ENCODE results near the gene CAMK2N1.
A peak's percentile ranks its signal among the peaks of the same experiment; 100 is the strongest.
"Not testable (repeated sequence)": the region's sequence is repeated elsewhere in the genome, so short reads cannot be mapped to it uniquely, and the experiment has no call there.

CAMK2N1 gene

DNA sequence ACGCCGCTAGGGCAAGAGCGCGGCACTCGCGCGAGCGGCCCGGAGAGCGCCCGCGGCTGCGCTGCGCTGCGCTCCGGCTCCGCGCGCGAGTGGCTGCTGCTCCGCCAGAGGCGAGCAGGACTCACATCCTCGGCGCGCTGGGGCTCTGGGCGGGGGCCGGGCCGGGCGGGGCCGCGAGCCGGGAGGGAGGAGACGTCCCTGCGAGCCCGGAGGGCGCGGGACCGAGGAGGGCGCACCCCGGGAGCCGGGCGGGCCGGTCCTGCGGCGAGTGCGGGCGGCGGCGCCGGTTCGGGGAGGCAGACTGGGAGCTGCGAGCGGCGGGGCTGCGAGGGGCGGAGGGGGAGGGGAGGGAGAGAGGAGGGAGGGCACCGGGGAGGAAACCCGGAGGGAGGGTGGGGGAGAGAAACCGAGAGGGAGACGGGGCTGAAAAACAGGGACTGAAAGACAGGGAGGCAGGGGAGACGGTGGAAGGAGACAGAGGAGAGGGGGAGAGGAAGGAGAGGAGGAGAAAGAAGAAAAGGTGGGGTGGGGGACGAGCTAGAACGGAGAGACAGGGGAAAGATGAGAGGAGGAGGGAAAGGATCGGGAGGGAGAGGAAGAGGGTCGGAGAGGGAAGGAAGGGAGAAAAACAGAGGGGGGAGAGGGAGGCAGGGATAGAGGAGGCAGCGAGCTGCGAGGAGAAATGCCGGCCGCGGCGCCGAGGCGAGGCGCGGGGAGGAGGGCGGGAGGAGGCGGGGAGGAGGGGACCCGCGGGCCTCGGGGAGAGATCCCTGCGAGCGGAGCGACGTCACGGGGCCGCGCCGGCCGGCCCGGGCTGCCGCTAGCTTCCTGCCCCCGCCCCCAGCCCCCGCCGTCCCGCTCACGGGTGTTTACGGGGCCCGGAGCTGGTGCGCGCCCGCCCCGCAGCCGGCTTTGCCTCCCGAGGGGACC is at the start of gene CAMK2N1:
Gene CAMK2N1, minus strand, starts transcription at position 684 of the 930 bp plus-strand sequence. CDS start 831 bp downstream, outside the sequence.
- ATAC-seq (replicated peaks; ENCODE audit: extremely low read depth, poor library complexity, severe bottlenecking) (peak; percentile 78), DNase-seq (ENCODE audit: low spot score in 2 of 2) (peak in 1 of 2 donors; percentile 21)
- Mint-ChIP-seq H3K4me1 (peaks cover 28% of the 10 kb centered on the region), H3K27me3 (peaks cover 38% of the 10 kb centered on the region), H3K27ac (ENCODE audit: low read depth) (peak within 1 kb of the TSS; percentile 60), H3K36me3 (ENCODE audit: insufficient read depth) (peaks cover 11% of the 10 kb centered on the region), H3K9me3 (no peaks in the 10 kb centered on the region), H3K4me3 (peak within 1 kb of the TSS; percentile 93)

DNA sequence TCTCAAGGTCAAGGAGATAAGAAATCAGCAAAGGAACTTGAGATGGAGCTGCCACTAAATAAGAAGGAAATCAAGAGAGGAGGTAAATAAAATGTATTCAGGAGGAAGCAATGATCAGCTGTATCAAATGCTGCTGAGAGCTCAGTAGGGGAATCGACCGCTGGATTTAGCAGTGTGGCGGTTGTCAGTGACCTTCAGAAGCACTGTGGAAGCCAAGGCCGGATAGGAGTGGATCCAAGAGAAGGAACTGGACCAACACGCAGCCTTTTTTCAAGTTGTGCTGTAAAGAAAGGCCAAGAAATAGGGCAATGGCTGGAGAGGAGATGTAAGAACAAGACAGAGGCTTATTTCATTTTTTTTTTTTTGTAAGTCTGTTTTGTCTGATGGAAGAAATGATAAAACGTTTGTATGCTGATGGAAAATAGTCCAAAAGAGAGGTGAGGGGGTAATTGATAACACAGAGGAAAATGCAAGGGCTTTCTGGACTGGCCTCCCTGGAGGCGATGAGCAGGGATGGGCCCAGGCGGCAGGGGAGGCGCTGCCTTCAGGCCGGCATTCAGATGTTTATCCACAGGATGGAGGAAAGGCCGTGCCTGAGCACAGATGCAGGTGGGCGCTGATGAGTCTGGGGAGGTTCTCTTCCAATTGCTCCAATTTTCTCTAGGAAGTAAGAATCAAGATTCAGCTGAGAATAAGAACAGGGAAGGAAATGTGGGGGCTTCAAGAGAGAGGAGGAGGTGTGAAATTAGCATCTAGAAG is 48.8 kb upstream of the CAMK2N1 start:
- DNase-seq (ENCODE audit: low spot score in 2 of 2) (no peak), ATAC-seq (replicated peaks; ENCODE audit: extremely low read depth, poor library complexity, severe bottlenecking) (no peak)
- peaks cover 79% of the 10 kb centered on the region for H3K27me3 Mint-ChIP-seq
- no peak overlapping the region for H3K4me3 Mint-ChIP-seq
- no peaks in the 10 kb centered on the region for H3K9me3 Mint-ChIP-seq
- no peaks in the 10 kb centered on the region for H3K36me3 Mint-ChIP-seq (ENCODE audit: insufficient read depth)
- no peak overlapping the region for H3K27ac Mint-ChIP-seq (ENCODE audit: low read depth)
- no peaks in the 10 kb centered on the region for H3K4me1 Mint-ChIP-seq

DNA sequence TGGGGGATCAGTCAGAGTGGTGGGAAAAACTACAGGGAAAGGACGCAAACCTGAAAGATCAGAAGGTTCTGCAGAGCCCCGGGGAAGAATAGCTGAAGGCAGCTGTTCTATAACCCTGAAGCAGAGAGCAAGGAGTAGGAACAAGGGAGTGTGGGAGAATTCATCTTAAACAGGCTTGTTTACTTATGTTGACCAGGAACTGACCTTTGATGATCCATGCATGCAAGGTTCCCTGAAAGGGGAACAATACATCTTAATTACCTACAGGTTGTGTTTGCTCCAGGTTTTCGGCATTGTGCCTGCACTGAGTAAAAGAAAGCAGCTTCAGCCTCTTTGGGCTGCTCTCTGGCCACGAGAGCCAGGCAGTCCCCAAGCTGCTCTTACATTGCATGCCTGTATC is 47.6 kb upstream of the CAMK2N1 start:
- H3K27me3 Mint-ChIP-seq, result peaks cover 81% of the 10 kb centered on the region
- DNase-seq (ENCODE audit: low spot score in 2 of 2) (no peak), ATAC-seq (replicated peaks; ENCODE audit: extremely low read depth, poor library complexity, severe bottlenecking) (no peak)
- H3K36me3 Mint-ChIP-seq (ENCODE audit: insufficient read depth), result no peaks in the 10 kb centered on the region
- no peaks in the 10 kb centered on the region for H3K4me1 Mint-ChIP-seq
- H3K27ac Mint-ChIP-seq (ENCODE audit: low read depth), result no peak overlapping the region
- no peak overlapping the region for H3K4me3 Mint-ChIP-seq
- H3K9me3 Mint-ChIP-seq, result no peaks in the 10 kb centered on the region

DNA sequence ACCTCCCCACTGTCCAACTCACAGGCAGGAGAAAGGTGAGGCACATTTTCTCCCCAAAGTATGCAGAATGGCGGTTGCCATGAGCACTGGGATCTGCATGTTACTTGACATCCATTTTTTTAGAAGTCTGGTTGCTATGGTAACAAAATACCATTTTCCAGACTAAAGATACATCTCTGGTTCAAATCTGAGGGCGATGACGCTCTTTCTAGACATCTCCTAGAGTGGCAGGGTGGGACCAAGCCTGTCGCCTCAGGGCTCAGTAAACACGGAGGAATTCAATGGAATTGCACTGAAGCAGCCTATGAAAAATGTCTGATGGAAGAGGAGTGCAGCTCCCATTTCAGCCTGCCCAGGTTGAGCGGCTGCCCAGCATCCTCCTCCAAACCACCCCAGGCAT is 44.9 kb upstream of the CAMK2N1 start:
- Mint-ChIP-seq H3K4me1 (no peaks in the 10 kb centered on the region), H3K27ac (ENCODE audit: low read depth) (no peak overlapping the region), H3K27me3 (peaks cover 84% of the 10 kb centered on the region), H3K36me3 (ENCODE audit: insufficient read depth) (no peaks in the 10 kb centered on the region), H3K9me3 (no peaks in the 10 kb centered on the region), H3K4me3 (no peak overlapping the region)
- DNase-seq (ENCODE audit: low spot score in 2 of 2) (no peak), ATAC-seq (replicated peaks; ENCODE audit: extremely low read depth, poor library complexity, severe bottlenecking) (no peak)

DNA sequence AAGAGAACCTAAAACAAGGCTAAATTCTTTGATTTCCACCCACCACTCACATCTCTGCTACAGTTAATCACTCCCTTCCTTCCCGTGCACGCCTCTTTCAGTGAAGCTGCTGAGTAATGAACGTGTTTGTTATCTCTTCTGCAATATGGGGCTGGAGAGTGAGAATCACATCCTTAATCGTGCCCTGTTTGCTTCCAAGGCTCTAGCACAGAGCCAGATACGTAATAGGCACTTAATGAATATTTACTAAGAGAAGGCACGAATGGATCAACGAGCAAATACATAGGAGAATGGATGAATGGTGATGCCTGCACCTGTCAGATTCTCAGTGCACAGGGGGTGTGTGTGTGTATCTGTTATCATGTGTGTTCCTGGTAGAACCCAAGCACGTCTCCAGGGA is 44.3 kb upstream of the CAMK2N1 start:
- H3K27me3 Mint-ChIP-seq, result peaks cover 78% of the 10 kb centered on the region
- H3K9me3 Mint-ChIP-seq, result no peaks in the 10 kb centered on the region
- DNase-seq (ENCODE audit: low spot score in 2 of 2), result no peak
- no peak for ATAC-seq (replicated peaks; ENCODE audit: extremely low read depth, poor library complexity, severe bottlenecking)
- H3K4me3 Mint-ChIP-seq, result no peak overlapping the region
- H3K27ac Mint-ChIP-seq (ENCODE audit: low read depth), result no peak overlapping the region
- no peaks in the 10 kb centered on the region for H3K4me1 Mint-ChIP-seq
- H3K36me3 Mint-ChIP-seq (ENCODE audit: insufficient read depth), result no peaks in the 10 kb centered on the region

DNA sequence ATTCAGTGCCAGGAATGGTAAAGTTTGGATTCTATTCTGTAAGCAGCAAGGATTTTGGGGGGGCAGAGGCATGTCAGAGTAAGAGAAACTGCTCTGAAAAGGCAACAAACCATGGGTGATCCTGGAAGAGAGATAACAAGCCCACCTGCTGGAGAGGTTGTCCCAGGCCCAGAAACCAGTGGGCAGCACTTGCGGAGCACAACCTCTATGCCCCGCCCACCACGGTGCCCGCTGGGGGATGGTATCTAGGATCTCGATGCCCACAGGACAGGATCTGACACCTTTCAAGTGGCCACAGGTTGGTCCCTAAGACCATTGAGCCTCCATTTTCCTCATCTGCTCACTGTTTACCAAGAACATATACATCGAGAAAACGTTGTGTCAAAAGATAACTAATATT is 42.2 kb upstream of the CAMK2N1 start:
- Mint-ChIP-seq H3K27ac (ENCODE audit: low read depth) (no peak overlapping the region), H3K27me3 (peaks cover 57% of the 10 kb centered on the region), H3K4me1 (no peaks in the 10 kb centered on the region), H3K36me3 (ENCODE audit: insufficient read depth) (no peaks in the 10 kb centered on the region), H3K4me3 (no peak overlapping the region), H3K9me3 (no peaks in the 10 kb centered on the region)
- ATAC-seq (replicated peaks; ENCODE audit: extremely low read depth, poor library complexity, severe bottlenecking), result no peak
- no peak for DNase-seq (ENCODE audit: low spot score in 2 of 2)

DNA sequence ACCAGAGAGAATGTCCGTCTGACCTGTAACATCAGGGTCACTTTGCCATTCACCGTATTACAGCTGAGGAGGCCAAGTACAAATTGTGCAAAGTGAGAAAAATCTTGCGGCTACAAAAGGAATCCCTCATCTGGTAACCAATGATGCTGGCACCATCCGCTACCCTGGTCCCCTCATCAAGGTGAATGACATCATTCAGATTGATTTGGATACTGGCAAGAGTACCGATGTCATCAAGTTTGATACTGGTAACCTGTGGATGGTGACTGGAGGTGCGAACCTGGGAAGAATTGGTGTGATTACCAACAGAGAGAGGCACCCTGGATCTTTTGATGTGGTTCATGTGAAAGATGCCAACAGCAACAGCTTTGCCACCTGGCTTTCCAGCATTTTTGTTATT is 40.3 kb upstream of the CAMK2N1 start:
- H3K27ac Mint-ChIP-seq (ENCODE audit: low read depth), result no peak overlapping the region
- no peaks in the 10 kb centered on the region for H3K9me3 Mint-ChIP-seq
- peaks cover 41% of the 10 kb centered on the region for H3K27me3 Mint-ChIP-seq
- no peak for ATAC-seq (replicated peaks; ENCODE audit: extremely low read depth, poor library complexity, severe bottlenecking)
- no peak for DNase-seq (ENCODE audit: low spot score in 2 of 2)
- no peaks in the 10 kb centered on the region for H3K4me1 Mint-ChIP-seq
- H3K36me3 Mint-ChIP-seq (ENCODE audit: insufficient read depth), result peaks cover 1% of the 10 kb centered on the region
- no peak overlapping the region for H3K4me3 Mint-ChIP-seq

DNA sequence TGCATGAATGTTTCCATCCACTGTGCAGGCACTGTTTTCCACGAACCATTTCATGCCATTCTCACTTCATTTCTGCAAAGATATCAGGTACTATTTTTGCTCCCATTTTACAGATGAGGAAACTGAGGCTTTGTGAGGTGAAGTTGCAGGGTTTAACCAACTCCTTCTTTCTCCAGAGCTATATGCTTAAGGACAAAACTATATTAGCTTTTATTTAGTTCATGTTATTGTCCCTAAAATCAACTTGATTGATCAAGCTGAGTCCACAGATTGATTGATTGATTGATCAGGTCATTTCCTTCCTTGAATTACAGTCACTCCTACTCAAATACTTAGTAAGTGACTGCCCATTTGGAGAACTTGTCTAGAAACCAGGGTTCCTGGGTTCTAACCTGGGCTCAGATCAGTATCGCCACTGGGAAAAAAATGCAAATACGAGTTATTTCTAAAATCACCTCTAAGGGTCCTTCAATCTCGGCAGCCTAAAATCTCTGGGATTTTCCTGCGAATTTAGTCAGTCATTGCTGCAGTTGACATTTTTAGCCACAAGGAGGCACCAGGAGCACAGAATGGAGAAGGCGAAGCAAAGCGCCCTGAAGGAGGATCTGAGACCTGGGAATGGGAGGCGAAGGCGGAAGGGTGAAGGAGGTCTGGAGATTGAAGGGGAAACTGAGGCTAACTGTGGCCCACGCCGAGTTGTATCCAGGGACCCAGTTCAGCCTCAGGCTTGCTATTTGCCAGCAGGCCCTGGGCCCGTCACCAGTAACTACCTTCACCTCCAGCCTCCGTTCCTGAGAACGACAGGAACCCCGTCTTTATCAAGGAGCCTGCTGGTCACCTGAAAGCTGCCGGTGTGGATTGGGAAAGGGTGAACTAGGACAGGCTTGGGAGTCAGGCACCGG is 36.2 kb upstream of the CAMK2N1 start:
- DNase-seq (ENCODE audit: low spot score in 2 of 2), result peak; percentile 48 to 52
- ATAC-seq (replicated peaks; ENCODE audit: extremely low read depth, poor library complexity, severe bottlenecking), result no peak
- Mint-ChIP-seq H3K4me3 (no peak overlapping the region), H3K27ac (ENCODE audit: low read depth) (no peak overlapping the region), H3K9me3 (no peaks in the 10 kb centered on the region), H3K27me3 (peaks cover 10% of the 10 kb centered on the region), H3K4me1 (no peaks in the 10 kb centered on the region), H3K36me3 (ENCODE audit: insufficient read depth) (peaks cover 1% of the 10 kb centered on the region)

DNA sequence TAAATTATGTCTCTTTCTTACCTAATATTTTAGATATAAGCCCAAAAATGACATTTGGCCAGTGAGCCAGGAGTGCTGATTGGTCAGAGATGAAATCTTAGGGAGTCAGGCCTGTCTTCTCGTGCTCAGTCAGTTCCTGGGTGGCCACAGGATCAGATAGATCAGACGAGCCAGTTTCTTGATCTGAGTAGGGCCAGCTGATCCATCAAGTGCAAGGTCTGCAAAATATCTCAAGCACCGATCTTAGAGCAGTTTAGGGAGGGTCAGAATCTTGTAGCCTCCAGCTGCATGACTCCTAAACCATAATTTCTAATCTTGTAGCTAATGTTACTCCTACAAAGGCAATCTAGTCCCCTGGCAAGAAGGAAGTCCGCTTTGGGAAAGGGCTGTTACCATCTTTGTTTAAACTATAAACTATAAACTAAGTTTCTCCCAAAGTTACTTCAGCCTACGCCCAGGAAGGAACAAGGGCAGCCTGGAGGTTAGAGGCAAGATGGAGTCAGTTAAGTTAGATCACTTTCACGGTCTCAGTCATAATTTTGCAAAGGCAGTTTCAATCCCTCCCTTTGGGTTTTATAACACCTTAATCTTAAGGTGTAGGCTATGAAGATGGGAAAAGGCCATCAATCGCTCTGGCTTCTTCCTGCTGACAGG is 33.7 kb upstream of the CAMK2N1 start:
- H3K4me1 Mint-ChIP-seq; H3K4me3 Mint-ChIP-seq; H3K36me3 Mint-ChIP-seq (ENCODE audit: insufficient read depth); DNase-seq (ENCODE audit: low spot score in 2 of 2); H3K27ac Mint-ChIP-seq (ENCODE audit: low read depth); H3K9me3 Mint-ChIP-seq; ATAC-seq (replicated peaks; ENCODE audit: extremely low read depth, poor library complexity, severe bottlenecking): not testable (repeated sequence)
- H3K27me3 Mint-ChIP-seq, result peaks cover 22% of the 10 kb centered on the region

DNA sequence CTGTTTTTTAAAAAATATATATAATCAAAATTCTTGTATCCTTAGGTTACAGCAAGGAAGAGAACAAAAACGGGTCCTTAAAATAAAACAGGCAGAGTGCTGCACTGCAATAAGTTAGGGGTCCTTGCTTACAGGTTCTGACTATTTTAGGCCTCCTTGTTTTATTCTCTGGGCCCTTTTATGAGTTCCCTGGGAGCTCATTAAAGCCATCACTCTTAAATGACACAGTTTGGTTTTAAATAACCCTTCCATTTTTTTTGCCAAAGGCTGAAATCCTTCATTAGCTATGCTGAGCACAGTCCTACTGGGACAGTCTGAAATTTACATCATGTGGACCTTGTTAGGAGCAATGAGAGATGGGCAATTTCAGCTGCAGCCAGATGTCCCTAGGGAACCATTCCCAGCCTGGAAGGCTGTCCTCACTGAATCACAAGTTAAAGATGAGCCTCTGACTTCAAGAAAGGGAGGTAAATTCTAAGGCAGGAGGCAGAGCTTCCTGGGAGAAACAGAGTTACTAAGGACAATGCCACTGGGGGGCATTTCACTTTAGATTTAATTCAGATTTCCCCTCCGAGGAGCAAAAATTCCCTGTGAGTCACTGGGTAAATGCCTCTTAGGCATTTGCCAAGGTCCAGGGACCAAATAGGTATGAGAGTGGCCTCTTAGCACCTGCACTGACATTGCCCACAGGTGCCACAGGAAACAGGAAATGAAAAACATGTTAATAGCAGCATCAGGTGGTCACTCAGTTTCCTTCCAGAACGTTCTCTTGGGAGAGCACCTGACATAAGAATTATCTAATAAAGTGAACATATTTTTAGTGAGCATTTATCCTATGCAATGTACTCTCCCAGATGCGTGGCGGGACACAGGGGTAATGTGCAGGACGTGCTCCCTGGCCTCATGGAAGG is 25.8 kb upstream of the CAMK2N1 start:
- no peak for DNase-seq (ENCODE audit: low spot score in 2 of 2)
- Mint-ChIP-seq H3K4me1 (peaks cover 11% of the 10 kb centered on the region), H3K36me3 (ENCODE audit: insufficient read depth) (peaks cover 9% of the 10 kb centered on the region), H3K27me3 (peaks cover 36% of the 10 kb centered on the region), H3K27ac (ENCODE audit: low read depth) (no peak overlapping the region), H3K4me3 (no peak overlapping the region), H3K9me3 (no peaks in the 10 kb centered on the region)
- ATAC-seq (replicated peaks; ENCODE audit: extremely low read depth, poor library complexity, severe bottlenecking), result no peak

DNA sequence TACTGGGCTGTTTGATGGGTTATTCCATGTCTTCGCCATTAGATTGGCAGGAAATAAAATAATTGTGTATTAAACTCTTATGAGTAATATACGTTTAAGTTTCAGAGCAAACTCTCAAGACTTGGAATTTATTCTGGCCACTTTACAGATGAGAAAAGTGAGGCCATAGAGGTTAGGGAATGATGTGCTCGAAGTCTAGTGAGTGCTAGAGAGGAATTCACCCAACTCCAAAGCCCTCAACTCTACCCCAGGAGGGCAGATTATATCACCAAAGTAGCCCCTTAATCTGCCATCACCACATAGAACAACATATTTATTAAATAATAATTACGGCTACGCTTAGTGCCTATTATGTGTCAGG is 22.4 kb upstream of the CAMK2N1 start:
- H3K36me3 Mint-ChIP-seq (ENCODE audit: insufficient read depth), result peaks cover 15% of the 10 kb centered on the region
- DNase-seq (ENCODE audit: low spot score in 2 of 2) (no peak), ATAC-seq (replicated peaks; ENCODE audit: extremely low read depth, poor library complexity, severe bottlenecking) (no peak)
- H3K27ac Mint-ChIP-seq (ENCODE audit: low read depth), result peak overlapping the region; percentile 91
- H3K4me3 Mint-ChIP-seq, result peak overlapping the region; percentile 85
- peaks cover 11% of the 10 kb centered on the region for H3K27me3 Mint-ChIP-seq
- peaks cover 24% of the 10 kb centered on the region for H3K4me1 Mint-ChIP-seq
- no peaks in the 10 kb centered on the region for H3K9me3 Mint-ChIP-seq
